Liver (tissue), 9 donors: ENCODE data around the gene BAZ2B. TPM values are rescaled to one million over a fixed set of nuclear protein-coding genes. Genes with fewer than 3 reads are reported as not detected.

ENCODE experiments used
- DNase-seq: peaks from one replicate; pipeline ENCODE4 v3.0.0-alpha.2; 2017; ENCODE audit warnings: low spot score
- H3K27ac ChIP-seq, 2 donors: one replicate each; pipeline ENCODE4 v1.7.0; 2013; ENCODE audit warnings: inconsistent platforms in 2 of 2, low read length in 2 of 2, control low read depth in 1 of 2, low read depth in 1 of 2, mild to moderate bottlenecking in 1 of 2
- H3K27me3 ChIP-seq, 4 donors: one replicate each; pipeline versions ENCODE4 v1.6.1 to v1.7.0; 2013; ENCODE audit warnings: low read length in 3 of 4, inconsistent platforms in 1 of 4, mild to moderate bottlenecking in 1 of 4, moderate library complexity in 1 of 4; ENCODE audit not compliant: control insufficient read depth in 4 of 4, insufficient read depth in 4 of 4
- H3K36me3 ChIP-seq, 4 donors: one replicate each; pipeline versions ENCODE4 v1.6.1 to v1.7.0; 2013; ENCODE audit warnings: low read length in 3 of 4, mild to moderate bottlenecking in 3 of 4, low read depth in 1 of 4, moderate library complexity in 1 of 4; ENCODE audit not compliant: control insufficient read depth in 4 of 4, insufficient read depth in 3 of 4
- H3K4me1 ChIP-seq, 4 donors: one replicate each; pipeline versions ENCODE4 v1.6.1 to v1.7.0; 2013; ENCODE audit warnings: low read length in 3 of 4, mild to moderate bottlenecking in 3 of 4, moderate library complexity in 1 of 4; ENCODE audit not compliant: control insufficient read depth in 4 of 4, insufficient read depth in 4 of 4
- H3K4me3 ChIP-seq, 3 donors: one replicate each; pipeline versions ENCODE4 v1.6.1 to v1.7.0; 2013; ENCODE audit warnings: low read length in 3 of 3, control low read depth in 1 of 3, low read depth in 1 of 3, mild to moderate bottlenecking in 1 of 3
- H3K9ac ChIP-seq, 2 donors: one replicate each; pipeline ENCODE4 v1.7.0; 2013; ENCODE audit warnings: low read length in 2 of 2, mild to moderate bottlenecking in 2 of 2, moderate library complexity in 2 of 2, control low read depth in 1 of 2, low read depth in 1 of 2
- H3K9me3 ChIP-seq, 4 donors: one replicate each; pipeline versions ENCODE4 v1.6.1 to v1.7.0; 2013; ENCODE audit warnings: low read length in 3 of 4; ENCODE audit not compliant: control insufficient read depth in 4 of 4
- CTCF ChIP-seq: fragments of 150-350 bp; IDR thresholded peaks from 2 replicates; pipeline ENCODE4 v1.5.1; 2017; ENCODE audit warnings: improper control_type of control experiment, low read depth, low read length; ENCODE audit not compliant: missing input control
- EGR1 ChIP-seq, 2 donors: IDR thresholded peaks; 2 replicates each; pipeline ENCODE4 v1.6.1; 2016 to 2018; ENCODE audit warnings: antibody characterized with exemption in 2 of 2, low read depth in 2 of 2
- FOXA1 ChIP-seq: IDR thresholded peaks from 2 replicates; pipeline ENCODE4 v1.6.1; 2016; ENCODE audit warnings: antibody characterized with exemption
- FOXA2 ChIP-seq: IDR thresholded peaks from 2 replicates; pipeline ENCODE4 v1.6.1; 2016; ENCODE audit warnings: antibody characterized with exemption
- GABPA ChIP-seq, 2 donors: IDR thresholded peaks in 1 of 2; conservative IDR thresholded peaks in 1 of 2; 2 replicates each; pipeline ENCODE4 v1.6.1; 2016; ENCODE audit warnings: antibody characterized with exemption in 2 of 2, mild to moderate bottlenecking in 1 of 2, moderate library complexity in 1 of 2
- HNF4A ChIP-seq, 2 donors: conservative IDR thresholded peaks; 2 replicates each; pipeline ENCODE4 v1.6.1; 2016; ENCODE audit warnings: antibody characterized with exemption in 2 of 2, mild to moderate bottlenecking in 2 of 2
- JUND ChIP-seq, 2 donors: IDR thresholded peaks; 2 replicates each; pipeline ENCODE4 v1.6.1; 2016; ENCODE audit warnings: antibody characterized with exemption in 2 of 2
- MAX ChIP-seq: IDR thresholded peaks from 2 replicates; pipeline ENCODE4 v1.6.1; 2016; ENCODE audit warnings: antibody characterized with exemption
- NR2F2 ChIP-seq: IDR thresholded peaks from 2 replicates; pipeline ENCODE4 v1.6.1; 2016; ENCODE audit warnings: antibody characterized with exemption
- RAD21 ChIP-seq, 2 donors: IDR thresholded peaks; 2 replicates each; pipeline ENCODE4 v1.6.1; 2016; ENCODE audit warnings: antibody characterized with exemption in 2 of 2, mild to moderate bottlenecking in 2 of 2
- REST ChIP-seq: IDR thresholded peaks from 2 replicates; pipeline ENCODE4 v1.6.1; 2016; ENCODE audit warnings: antibody characterized with exemption, mild to moderate bottlenecking
- RXRA ChIP-seq, 2 donors: IDR thresholded peaks; 2 replicates each; pipeline ENCODE4 v1.6.1; 2017 to 2018; ENCODE audit warnings: antibody characterized with exemption in 2 of 2, mild to moderate bottlenecking in 1 of 2
- SP1 ChIP-seq: IDR thresholded peaks from 2 replicates; pipeline ENCODE4 v1.6.1; 2018; ENCODE audit warnings: antibody characterized with exemption, mild to moderate bottlenecking
- TAF1 ChIP-seq: conservative IDR thresholded peaks from 2 replicates; pipeline ENCODE4 v1.6.1; 2016; ENCODE audit warnings: antibody characterized with exemption, mild to moderate bottlenecking
- YY1 ChIP-seq: IDR thresholded peaks from 2 replicates; pipeline ENCODE4 v1.6.1; 2016; ENCODE audit warnings: antibody characterized with exemption, mild to moderate bottlenecking
- ZBTB33 ChIP-seq: IDR thresholded peaks from 2 replicates; pipeline ENCODE4 v1.6.1; 2016; ENCODE audit warnings: antibody characterized with exemption
- WGBS: extraction: QIAGEN DNeasy Blood & Tissue Kit; methylation state at CpG from one replicate; pipeline ENCODE4 v1.1.7; 2013; 5-methylcytosine and 5-hydroxymethylcytosine counted together
- polyA plus RNA-seq, 2 donors: library from polyadenylated mRNA; stranded (reverse) in 1 of 2; unstranded in 1 of 2; fragments of 200-250 nt in 1 of 2; fragments of >200 nt in 1 of 2; fragmentation: Nextera tagmentation in 1 of 2; extraction: Ambion mirVana in 1 of 2; gene quantifications; one replicate each; pipeline versions ENCODE4 v1.2.1 to v1.2.3, GENCODE V29; 2013 to 2015
- total RNA-seq, 2 donors: library from RNA; depleted of rRNA; stranded (reverse); fragments of >200 nt; gene quantifications; one replicate each; pipeline ENCODE4 v1.2.3, GENCODE V29; 2014
- donor health status: healthy.
- donor health status: healthy.
- donor health status: healthy.
- donor health status: healthy.
- donor health status: healthy.

Gene BAZ2B
- total and polyA plus RNA-seq, 4 donors: 6.7 to 61.0 (median 24.9) TPM

- TF ChIP-seq JUND (IDR thresholded peaks at IDR 0.05) (no peak), RXRA (IDR thresholded peaks at IDR 0.05) (no peak), CTCF (no peak), HNF4A (conservative IDR thresholded peaks at IDR 0.05) (no peak)
Observed at GRCh38 chr2:159525012-159525411, 91.3 kb downstream of the BAZ2B start (continued).

- no peak for TF ChIP-seq FOXA2
- TF ChIP-seq REST: no peak
- no peak for TF ChIP-seq EGR1 (IDR thresholded peaks at IDR 0.05; ENCODE audit: low read depth in 2 of 2)
- no peak for TF ChIP-seq ZBTB33
- no peak for TF ChIP-seq FOXA1
- no peak for TF ChIP-seq GABPA (IDR thresholded peaks at IDR 0.05 in 1 of 2, conservative IDR thresholded peaks at IDR 0.05 in 1 of 2)
- TF ChIP-seq RAD21 (IDR thresholded peaks at IDR 0.05): no peak
- no peak for TF ChIP-seq JUND (IDR thresholded peaks at IDR 0.05)
- no peak for TF ChIP-seq SP1
- no peak for TF ChIP-seq RXRA (IDR thresholded peaks at IDR 0.05)
- TF ChIP-seq TAF1: no peak
- no peak for TF ChIP-seq YY1
- no peak for TF ChIP-seq MAX
- no peak for TF ChIP-seq CTCF
- TF ChIP-seq NR2F2: no peak
- DNase-seq: no peak
- H3K4me1 ChIP-seq: peaks cover 0 to 1% (median 0%) of the 10 kb centered on the region in 4 donors
- no peak overlapping the region for H3K27ac ChIP-seq
- no peaks in the 10 kb centered on the region for H3K27me3 ChIP-seq
- H3K9ac ChIP-seq: no peak overlapping the region
- H3K36me3 ChIP-seq: no peaks in the 10 kb centered on the region
- no peak overlapping the region for H3K4me3 ChIP-seq
- H3K9me3 ChIP-seq: no peaks in the 10 kb centered on the region
- 91% methylated on average over 2 of the region's 2 CpGs for WGBS
Observed at GRCh38 chr2:159521272-159521671, 95.1 kb downstream of the BAZ2B start.
